ENCODE data around the gene CEP70.
A peak's percentile ranks its signal among the peaks of the same experiment; 100 is the strongest.
"Not testable (repeated sequence)": the region's sequence is repeated elsewhere in the genome, so short reads cannot be mapped to it uniquely, and the experiment has no call there.

The CEP70 gene

DNA sequence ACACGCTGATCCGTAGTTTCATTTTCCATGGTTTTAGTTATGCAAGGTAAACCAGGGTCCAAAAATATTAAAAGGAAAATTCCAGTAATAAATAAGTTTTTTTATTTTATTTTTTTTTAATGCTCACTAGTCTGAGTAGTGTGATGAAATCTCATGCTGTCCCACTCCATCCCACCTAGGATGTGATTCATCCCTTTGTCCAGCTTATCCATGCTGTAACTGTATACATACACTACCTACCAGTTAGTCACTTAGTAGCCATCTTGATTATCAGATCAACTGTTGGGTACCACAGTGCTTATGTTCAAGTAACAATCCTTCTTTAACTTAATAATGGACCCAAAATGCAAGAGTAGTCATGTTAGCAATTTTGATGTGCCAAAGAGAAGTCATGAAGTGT is 84.5 kb downstream of the CEP70 start:
- peak; percentile 53 for DNase-seq (ENCODE audit: low read depth)

DNA sequence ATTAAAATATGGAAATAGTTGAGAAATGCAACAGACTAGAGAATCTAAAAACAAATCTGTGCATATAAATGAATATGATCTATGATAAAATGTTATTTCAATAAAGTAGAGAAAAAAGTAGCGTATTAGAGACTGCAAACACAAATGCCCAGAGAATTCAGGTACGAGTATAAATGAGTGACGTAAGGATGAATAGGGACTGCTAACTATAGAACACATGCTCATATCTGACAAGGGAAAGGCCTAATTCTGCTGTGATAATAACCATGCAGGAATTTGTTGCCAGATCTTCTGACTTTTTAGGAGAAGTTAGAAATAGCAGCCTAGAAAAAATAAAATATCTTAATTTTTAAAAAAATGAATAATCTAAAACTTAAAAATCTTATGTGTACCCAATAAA is 86.5 kb downstream of the CEP70 start:
- DNase-seq (ENCODE audit: low read depth): no peak

DNA sequence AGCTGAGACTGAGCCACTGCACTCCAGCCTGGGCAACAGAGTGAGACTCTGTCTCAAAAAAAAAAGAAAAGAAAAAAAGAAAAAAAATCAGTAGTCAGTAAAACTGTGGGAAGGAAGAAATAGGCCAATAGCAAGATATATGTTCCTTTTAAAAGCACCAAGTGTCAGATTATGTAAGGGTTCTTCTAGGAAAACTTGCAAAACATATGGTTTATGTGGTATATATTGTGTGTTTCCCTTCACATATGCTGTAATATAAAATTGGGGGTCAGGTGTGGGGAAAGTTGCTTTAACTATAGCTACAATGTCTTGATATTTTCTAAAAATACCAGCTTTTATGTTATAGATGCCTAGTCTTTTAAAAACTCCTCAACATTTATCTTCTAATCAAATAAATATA is 95.1 kb downstream of the CEP70 start:
- DNase-seq (ENCODE audit: low read depth): no peak

DNA sequence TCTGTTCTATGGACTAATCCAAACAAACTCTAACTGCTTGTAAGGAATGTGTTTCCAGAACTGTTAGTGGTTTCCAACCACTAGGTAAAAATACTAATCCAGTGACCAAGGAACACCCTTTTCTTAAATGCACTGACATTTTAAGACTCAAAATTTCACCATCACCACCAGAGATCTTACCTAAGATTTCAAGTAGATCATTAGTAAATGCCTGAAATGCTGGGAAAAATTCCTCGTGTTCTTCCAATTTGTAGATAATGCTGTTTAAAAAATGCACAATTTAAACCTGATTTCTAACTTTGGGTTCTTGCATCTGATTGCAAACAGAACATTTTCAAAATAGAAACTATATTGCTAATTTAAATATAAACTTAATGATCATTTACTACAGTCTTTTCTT is 96.2 kb downstream of the CEP70 start:
- no peak for DNase-seq (ENCODE audit: low read depth)

GRCh38 chr3:138497021-138497420 is 97.0 kb downstream of the CEP70 start:
- no peak for DNase-seq (ENCODE audit: low read depth)

DNA sequence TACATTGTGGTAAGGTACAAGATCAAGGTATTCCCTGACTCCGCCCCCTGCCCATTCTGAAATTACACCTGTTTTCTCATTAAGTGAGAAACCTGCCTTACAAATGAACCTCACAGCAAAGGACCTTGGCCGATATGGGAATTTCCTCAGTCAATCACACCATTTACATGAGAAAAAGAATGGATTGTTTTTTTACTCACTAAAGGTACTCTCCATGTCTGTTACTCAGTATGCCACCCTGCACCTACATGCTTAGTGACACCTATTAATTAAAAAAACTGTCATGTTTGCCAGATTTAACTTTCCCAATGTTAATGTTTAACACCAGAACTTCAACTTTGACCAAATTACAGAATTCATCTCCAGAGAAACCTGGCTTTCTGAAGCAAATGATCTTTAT is 97.6 kb downstream of the CEP70 start:
- no peak for DNase-seq (ENCODE audit: low read depth)

DNA sequence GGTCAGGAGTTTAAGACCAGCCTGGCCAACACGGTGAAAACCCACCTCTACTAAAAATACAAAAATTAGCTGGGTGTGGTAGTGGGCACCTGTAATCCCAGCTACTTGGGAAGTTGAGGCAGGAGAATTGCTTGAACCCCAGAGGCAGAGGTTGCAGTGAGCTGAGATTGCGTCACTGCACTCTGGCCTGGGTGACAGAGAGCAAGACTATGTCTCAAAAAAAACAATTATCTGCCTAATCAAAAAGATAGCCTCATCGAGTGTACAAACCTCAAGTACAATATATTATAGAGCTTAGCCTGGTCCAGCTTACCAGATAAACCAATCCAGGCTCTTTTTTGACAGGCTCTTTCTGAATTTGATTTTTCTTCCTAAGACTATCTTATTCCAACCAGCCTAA is 98.4 kb downstream of the CEP70 start:
- not testable (repeated sequence) for DNase-seq (ENCODE audit: low read depth)

DNA sequence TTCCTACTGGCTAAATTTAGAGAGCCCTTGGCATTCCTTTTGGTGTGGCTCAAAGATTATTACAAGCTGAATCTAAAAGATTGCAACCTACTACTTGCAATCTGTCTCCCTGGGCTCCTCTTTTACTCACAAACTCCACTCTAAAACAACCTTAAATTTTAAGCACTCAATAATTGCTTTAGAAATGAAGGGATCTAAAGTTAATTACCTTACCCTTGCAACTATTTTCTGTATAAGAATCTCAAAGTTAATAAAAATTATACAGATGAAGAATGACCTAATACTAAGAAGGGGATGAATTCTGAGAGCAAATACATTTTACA is 99.5 kb downstream of the CEP70 start:
- DNase-seq (ENCODE audit: low read depth): no peak

DNA sequence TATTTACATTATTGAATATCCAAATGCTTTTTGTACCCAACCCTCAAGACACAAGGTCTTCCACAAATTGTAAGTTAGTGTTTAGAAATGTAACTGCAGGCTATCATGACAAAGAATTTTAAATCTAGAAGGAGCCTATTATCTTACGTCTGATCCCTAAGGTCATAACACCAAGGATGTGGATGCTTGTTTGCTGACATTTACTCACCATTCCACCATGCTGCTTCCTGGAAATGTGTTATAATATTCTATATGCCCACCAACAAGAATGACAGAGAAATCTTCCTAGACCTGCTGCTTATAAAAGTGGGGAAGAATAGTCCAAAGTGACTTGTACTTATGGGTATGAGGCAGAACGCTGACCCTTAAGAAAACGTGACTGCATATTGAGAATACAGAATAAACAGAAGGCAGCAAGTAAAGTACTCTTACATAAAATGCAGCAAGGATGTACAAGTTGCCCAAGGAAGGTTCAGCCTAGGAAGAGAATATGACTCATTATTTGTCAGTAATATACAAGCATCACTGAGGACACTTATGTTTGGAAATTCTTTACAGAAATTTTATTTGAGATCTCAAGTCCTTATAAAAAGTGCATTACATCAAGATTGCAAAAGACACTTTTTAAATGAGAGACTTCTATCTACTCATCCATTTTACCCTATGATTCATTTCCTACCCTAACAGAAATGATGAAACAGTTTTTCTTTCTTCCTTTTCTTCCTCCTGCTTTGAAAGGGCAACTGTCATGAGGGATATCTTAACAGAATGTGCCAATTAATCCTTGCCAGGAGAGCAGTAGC is 100.1 kb downstream of the CEP70 start:
- DNase-seq (ENCODE audit: low read depth): peak; percentile 88

- no peak for DNase-seq (ENCODE audit: low read depth)
These were observed 100.9 kb downstream of the CEP70 start for GRCh38 chr3:138492980-138493675.

DNA sequence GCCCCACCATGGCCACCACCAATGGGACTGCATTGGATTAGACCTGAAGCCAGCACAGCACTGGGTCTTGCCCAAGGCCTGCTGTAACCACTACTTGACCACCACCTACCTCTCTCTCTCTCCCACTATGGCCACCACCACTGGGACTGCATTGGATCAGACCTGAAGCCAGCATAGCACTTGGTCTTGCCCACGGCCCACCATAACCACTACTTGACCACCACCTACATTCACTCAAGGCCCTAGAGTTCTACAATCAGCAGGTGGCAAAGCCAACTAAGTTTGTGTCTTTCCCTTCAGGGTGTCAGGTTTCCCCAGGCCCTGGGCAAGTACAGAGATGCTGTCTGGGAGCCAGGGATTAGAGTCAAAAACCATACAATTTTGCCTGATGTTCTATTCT is 102.1 kb downstream of the CEP70 start:
- no peak for DNase-seq (ENCODE audit: low read depth)

GRCh38 chr3:138486580-138486979 is 107.5 kb downstream of the CEP70 start:
- not testable (repeated sequence) for DNase-seq (ENCODE audit: low read depth)

GRCh38 chr3:138484672-138485071 is 109.4 kb downstream of the CEP70 start:
- not testable (repeated sequence) for DNase-seq (ENCODE audit: low read depth)

DNA sequence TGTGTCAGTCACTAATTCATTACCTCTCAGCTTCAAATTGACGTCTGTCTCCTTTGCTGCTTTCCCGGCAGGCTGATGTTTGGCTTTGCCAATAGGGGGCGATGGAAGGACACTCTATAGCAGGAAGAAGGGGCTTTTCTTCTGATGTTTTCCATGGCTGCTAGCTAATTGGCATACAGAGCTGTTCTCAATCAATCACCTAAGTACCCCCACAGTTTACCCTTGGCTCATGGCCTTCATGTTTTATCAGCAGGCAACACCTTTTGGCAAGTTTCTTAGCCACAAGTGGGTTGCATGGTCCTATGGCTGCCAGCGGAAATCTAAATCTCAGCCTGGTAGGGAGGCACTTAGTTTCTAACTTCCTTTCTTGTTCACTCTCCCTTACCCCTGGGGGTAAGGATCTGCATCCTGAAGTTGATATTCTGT is 114.6 kb downstream of the CEP70 start:
- peak; percentile 56 for DNase-seq (ENCODE audit: low read depth)

DNA sequence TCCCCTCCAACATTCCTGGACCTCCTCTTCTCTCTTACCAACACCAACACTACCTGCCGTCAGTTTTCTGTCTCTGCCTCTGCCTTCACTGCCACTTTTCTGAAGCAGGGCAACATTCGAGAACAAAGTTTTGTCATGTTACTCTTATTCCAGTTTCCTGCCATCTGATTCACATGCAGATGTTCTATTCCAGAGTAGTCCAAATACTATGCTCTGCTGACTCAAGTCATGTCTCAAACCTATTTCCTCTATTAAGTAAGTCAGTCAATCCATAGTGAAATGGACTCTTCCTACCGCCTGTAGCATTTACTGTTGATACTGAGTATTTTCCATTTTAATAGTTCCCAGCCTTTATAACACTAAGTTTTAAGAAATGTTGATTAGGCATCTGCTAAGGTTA is 116.3 kb downstream of the CEP70 start:
- no peak for DNase-seq (ENCODE audit: low read depth)

- DNase-seq (ENCODE audit: low read depth): no peak
These were observed 116.9 kb downstream of the CEP70 start for GRCh38 chr3:138477120-138477519.

GRCh38 chr3:138476526-138476925 is 117.5 kb downstream of the CEP70 start:
- DNase-seq (ENCODE audit: low read depth): no peak

DNA sequence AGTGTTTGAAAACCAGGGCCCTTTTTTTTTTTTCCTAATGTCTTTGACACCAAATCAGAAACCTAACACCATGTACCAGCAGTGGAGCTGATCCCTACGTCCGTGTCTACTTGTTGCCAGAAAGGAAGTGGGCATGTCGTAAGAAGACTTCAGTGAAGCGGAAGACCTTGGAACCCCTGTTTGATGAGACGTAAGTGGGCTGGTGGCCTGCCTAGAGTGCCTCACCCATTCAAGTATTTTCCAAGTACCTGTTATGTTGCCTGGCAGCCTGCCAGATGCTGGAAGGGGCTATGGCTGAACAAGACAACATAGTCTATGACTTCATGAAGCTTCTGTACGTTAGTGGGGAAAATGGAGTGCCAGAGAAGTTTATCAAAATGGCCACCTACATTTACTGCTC is 119.9 kb downstream of the CEP70 start:
- peak; percentile 45 for DNase-seq (ENCODE audit: low read depth)

DNA sequence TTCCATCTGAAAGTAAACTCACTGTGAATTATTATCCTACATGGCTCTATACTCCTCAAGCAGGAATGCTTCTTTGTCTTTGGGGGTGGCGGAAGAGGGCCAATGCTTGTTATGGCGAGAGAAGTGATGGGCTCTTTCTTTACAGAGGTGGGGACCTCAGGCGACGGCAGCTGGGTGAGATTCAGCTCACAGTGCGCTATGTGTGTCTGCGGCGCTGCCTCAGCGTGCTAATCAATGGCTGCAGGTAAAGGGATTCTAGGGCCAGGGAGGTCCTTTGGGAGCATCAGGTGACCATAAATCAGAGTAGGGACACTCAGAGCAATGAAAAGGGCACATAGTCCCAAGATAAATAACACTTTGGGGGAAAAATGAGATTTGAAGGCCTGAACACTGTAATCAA is 120.7 kb downstream of the CEP70 start:
- DNase-seq (ENCODE audit: low read depth): no peak

GRCh38 chr3:138472141-138472825 is 121.8 kb downstream of the CEP70 start:
- peak; percentile 17 for DNase-seq (ENCODE audit: low read depth)

DNA sequence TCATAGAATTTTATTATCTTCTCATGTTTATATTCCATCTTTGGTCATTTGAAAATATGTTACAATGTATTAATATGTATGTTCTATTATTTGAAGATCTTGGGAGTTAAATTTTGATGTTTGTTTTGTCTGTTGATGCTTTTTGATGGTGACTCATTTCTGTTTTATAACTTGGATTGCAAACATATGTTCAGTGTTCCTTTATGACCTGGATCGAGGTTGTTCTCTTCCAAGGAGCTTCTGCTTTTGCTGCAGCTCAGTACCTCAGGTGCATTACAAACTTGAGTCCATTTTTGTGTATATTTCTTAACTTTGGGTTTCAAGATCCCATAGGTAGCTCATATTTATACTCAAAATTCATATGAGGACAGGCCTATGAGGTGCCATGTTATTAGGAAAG is 122.6 kb downstream of the CEP70 start:
- DNase-seq (ENCODE audit: low read depth): no peak

DNA sequence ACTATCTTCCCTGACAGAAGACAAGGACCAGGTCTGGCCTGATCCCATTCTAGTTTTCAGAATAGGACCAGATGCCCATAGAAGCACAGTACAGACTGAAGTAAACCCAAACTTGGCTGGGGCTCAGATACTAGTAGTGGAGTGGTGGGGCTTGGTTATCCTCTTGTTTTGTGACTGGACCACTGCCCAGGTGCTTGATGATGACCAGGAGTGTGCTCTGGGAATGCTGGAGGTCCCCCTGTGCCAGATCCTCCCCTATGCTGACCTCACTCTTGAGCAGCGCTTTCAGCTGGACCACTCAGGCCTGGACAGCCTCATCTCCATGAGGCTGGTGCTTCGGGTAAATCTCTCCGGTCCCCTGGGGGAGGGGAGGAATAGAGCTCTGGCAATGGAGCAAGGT is 123.4 kb downstream of the CEP70 start:
- DNase-seq (ENCODE audit: low read depth): no peak

GRCh38 chr3:138469874-138470273 is 124.2 kb downstream of the CEP70 start:
- DNase-seq (ENCODE audit: low read depth): no peak

Data from iris pigment epithelial cell (primary cell).